ENCODE data around the gene ZNF367.

DNA sequence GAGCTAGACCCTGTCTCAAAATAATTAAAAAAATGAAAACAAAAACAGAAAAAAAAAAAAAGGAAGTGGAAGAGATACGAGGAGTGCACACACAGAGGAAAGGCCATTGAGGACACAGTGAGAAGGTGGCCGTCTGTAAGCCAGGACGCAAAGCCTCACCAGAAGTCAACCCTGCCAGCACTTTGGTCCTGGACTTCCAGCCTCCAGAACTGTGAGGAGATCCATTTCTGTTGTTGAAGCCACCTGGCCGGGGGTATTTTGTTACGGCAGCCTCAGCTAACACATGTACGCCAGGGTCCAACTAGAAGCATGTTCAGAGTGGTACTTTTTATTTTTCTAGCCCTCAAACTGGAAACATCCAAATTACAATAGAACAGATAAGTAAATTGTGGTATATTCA, 56.5 kb downstream of the ZNF367 start:
- no peak for TF ChIP-seq POLR2A (IDR thresholded peaks at IDR 0.05; ENCODE audit: low read depth, low read length)
- TF ChIP-seq POLR2AphosphoS5 (IDR thresholded peaks at IDR 0.05; ENCODE audit: insufficient read depth, low read depth, low read length): no peak
- TF ChIP-seq CTCF (IDR thresholded peaks at IDR 0.05; ENCODE audit: extremely low read depth in 1 of 2, insufficient read depth in 1 of 2, low read depth in 1 of 2, low read length in 2 of 2): no peak
- no peak for TF ChIP-seq GATA2 (IDR thresholded peaks at IDR 0.05; ENCODE audit: insufficient read depth, insufficient read length, low read depth, low read length)
- no peak for TF ChIP-seq EZH2 (IDR thresholded peaks at IDR 0.05; ENCODE audit: borderline replicate concordance, low read depth, low read length, severe bottlenecking)

Data from endothelial cell of umbilical vein (primary cell).